ENCODE results near the gene ZBTB9. TPM values are rescaled to one million over a fixed set of nuclear protein-coding genes. Genes with fewer than 3 reads are reported as not detected.

ZBTB9 gene
- total and polyA plus RNA-seq, 2 donors (not counting 1 experiment from before 2014, with no cell fraction given), result 2.9 to 11.8 TPM

DNA sequence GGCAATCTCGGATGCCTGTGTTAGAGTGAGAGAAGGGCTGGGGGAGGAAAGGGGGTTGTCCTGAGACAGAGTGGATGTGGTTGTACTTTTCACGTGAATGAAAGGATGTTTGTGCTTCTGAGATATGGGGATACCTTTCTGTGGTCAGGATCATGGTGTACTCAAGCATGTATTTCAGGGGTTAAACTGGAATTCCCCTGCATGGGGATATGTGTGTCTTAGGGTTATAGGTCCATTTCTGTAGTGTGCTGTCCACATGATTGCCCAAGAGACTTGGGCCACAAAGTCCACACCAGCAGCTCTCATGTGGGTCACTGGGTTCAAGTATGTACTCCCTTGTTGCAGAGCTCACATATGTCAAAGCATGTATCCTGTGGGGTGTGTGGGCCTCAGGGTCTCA, 24.0 kb upstream of the ZBTB9 start:
- WGBS (ENCODE audit: insufficient coverage), result 36% methylated on average over 2 of the region's 2 CpGs
- ChIA-PET CTCF (interaction anchor here (0.8 to 1.4 kb wide), 8 partner anchors 12 to 314 kb away, joined by 3 to 6 read pairs (median 3); partner anchors contain the start of genes CUTA and ZBTB9), POLR2A (interaction anchor here (0.8 to 1.2 kb wide), 4 partner anchors 10 to 39 kb away, joined by 3 to 11 read pairs (median 4); partner anchors contain the start of genes CUTA and PHF1)
- no peak overlapping the region for H3K9ac ChIP-seq (ENCODE audit: low read length)
- no peak for ATAC-seq (ENCODE audit: low read depth)
- H3K9me3 ChIP-seq (ENCODE audit: control extremely low read depth in 1 of 3, control insufficient read depth in 2 of 3, insufficient read depth in 1 of 3, low read length in 2 of 3), result no peaks in the 10 kb centered on the region
- H3K27me3 Mint-ChIP-seq, result no peaks in the 10 kb centered on the region
- H3K27ac Mint-ChIP-seq, result peak overlapping the region; percentile 96
- no peaks in the 10 kb centered on the region for H4K20me1 ChIP-seq (ENCODE audit: control insufficient read depth, insufficient read depth, low read length, poor library complexity, severe bottlenecking)
- H3K36me3 ChIP-seq (replicated peaks in 1 of 2; ENCODE audit: control extremely low read depth in 1 of 2, control insufficient read depth in 1 of 2, extremely low read depth in 1 of 2, insufficient read depth in 2 of 2, low read length in 1 of 2), result peaks cover 1 to 4% of the 10 kb centered on the region in 2 experiments
- peak overlapping the region; percentile 56 to 75 for H3K27ac ChIP-seq (ENCODE audit: low read length in 2 of 2)
- peak; percentile 44 for DNase-seq
- H3K4me2 ChIP-seq (replicated peaks; ENCODE audit: low read depth, low read length, poor library complexity, severe bottlenecking), result peak overlapping the region; percentile 98
- peak overlapping the region; percentile 96 for H3K4me3 Mint-ChIP-seq
- intact Hi-C loops (cut with micrococcal nuclease), result no loop called here
- no peak overlapping the region for H3K4me3 ChIP-seq (ENCODE audit: control extremely low read depth in 1 of 5, extremely low read depth in 1 of 5, insufficient read depth in 1 of 5, low read depth in 2 of 5, low read length in 4 of 5)
- H3K4me1 ChIP-seq (ENCODE audit: control insufficient read depth in 2 of 2, insufficient read depth in 2 of 2, low read length in 2 of 2), result peaks cover 70 to 78% of the 10 kb centered on the region in 2 donors
- no peaks in the 10 kb centered on the region for H3K9me3 Mint-ChIP-seq (ENCODE audit: insufficient read depth)
- TF ChIP-seq, protein P1, sequence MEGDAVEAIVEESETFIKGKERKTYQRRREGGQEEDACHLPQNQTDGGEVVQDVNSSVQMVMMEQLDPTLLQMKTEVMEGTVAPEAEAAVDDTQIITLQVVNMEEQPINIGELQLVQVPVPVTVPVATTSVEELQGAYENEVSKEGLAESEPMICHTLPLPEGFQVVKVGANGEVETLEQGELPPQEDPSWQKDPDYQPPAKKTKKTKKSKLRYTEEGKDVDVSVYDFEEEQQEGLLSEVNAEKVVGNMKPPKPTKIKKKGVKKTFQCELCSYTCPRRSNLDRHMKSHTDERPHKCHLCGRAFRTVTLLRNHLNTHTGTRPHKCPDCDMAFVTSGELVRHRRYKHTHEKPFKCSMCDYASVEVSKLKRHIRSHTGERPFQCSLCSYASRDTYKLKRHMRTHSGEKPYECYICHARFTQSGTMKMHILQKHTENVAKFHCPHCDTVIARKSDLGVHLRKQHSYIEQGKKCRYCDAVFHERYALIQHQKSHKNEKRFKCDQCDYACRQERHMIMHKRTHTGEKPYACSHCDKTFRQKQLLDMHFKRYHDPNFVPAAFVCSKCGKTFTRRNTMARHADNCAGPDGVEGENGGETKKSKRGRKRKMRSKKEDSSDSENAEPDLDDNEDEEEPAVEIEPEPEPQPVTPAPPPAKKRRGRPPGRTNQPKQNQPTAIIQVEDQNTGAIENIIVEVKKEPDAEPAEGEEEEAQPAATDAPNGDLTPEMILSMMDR (IDR thresholded peaks at IDR 0.05), result no peak
- TF ChIP-seq EZH2 (IDR thresholded peaks at IDR 0.05; ENCODE audit: borderline replicate concordance, insufficient read depth, low read depth, low read length, poor library complexity, severe bottlenecking), result no peak
- H3K79me2 ChIP-seq (ENCODE audit: control insufficient read depth, insufficient read depth, low read length), result peaks cover 13% of the 10 kb centered on the region
- peaks cover 83% of the 10 kb centered on the region for H3K4me1 Mint-ChIP-seq
- H3K27me3 ChIP-seq (replicated peaks in 1 of 4; ENCODE audit: control extremely low read depth in 1 of 4, control insufficient read depth in 3 of 4, insufficient read depth in 4 of 4, low read length in 3 of 4), result no peaks in the 10 kb centered on the region
- H2AFZ ChIP-seq (ENCODE audit: insufficient read depth, low read depth, low read length, poor library complexity, severe bottlenecking), result no peak overlapping the region

Measured in B cell (primary cell).